GM23338 (cell line): ENCODE measurements around the gene ISG15. TPM values are rescaled to one million over a fixed set of nuclear protein-coding genes. Genes with fewer than 3 reads are reported as not detected.

Experiments used
- ATAC-seq: fragments of 200-7000 bp; cut with Tn5 transposase; 3 replicates; pipeline ENCODE4 v1.9.1; 2020
- DNase-seq: peaks from one replicate; pipeline ENCODE4 v3.0.0-alpha.2; 2015; ENCODE audit warnings: low spot score
- H2AFZ ChIP-seq: fragments of 200-600 bp; sonication (generic); 2 replicates; pipeline ENCODE4 v1.8.0; 2016; ENCODE audit warnings: antibody characterized with exemption, mild to moderate bottlenecking, moderate library complexity
- H3F3A ChIP-seq: fragments of 200-600 bp; sonication (generic); replicated peaks from 2 replicates; pipeline ENCODE4 v1.8.0; 2017; ENCODE audit warnings: antibody characterized with exemption, mixed run types, low read depth
- H3K27ac ChIP-seq: fragments of 200-600 bp; sonication (generic); 2 replicates; pipeline ENCODE4 v1.6.1; 2016; ENCODE audit warnings: low read depth
- H3K27me3 ChIP-seq: fragments of 200-600 bp; sonication (generic); 2 replicates; pipeline ENCODE4 v1.8.0; 2016; ENCODE audit warnings: mild to moderate bottlenecking, mixed run types, moderate library complexity; ENCODE audit not compliant: insufficient read depth
- H3K36me3 ChIP-seq: fragments of 200-600 bp; sonication (generic); 2 replicates; pipeline ENCODE4 v1.8.0; 2016; ENCODE audit warnings: mild to moderate bottlenecking; ENCODE audit not compliant: insufficient read depth
- H3K4me1 ChIP-seq: fragments of 200-600 bp; sonication (generic); 2 replicates; pipeline ENCODE4 v1.8.0; 2016; ENCODE audit warnings: mild to moderate bottlenecking, moderate library complexity; ENCODE audit not compliant: insufficient read depth
- H3K4me2 ChIP-seq: fragments of 200-600 bp; sonication (generic); 2 replicates; pipeline ENCODE4 v1.7.1; 2017; ENCODE audit warnings: mixed run types
- H3K4me3 ChIP-seq: fragments of 200-600 bp; sonication (generic); 2 replicates; pipeline ENCODE4 v1.6.1; 2016; ENCODE audit warnings: mixed run types
- H3K79me2 ChIP-seq: fragments of 200-600 bp; sonication (generic); replicated peaks from 2 replicates; pipeline ENCODE4 v1.8.0; 2017; ENCODE audit warnings: mild to moderate bottlenecking; ENCODE audit not compliant: insufficient read depth
- H3K9me2 ChIP-seq: fragments of 200-600 bp; sonication (generic); 2 replicates; pipeline ENCODE4 v1.8.0; 2017; ENCODE audit not compliant: insufficient read depth
- H4K20me1 ChIP-seq: fragments of 200-600 bp; sonication (generic); replicated peaks from 2 replicates; pipeline ENCODE4 v1.8.0; 2017; ENCODE audit warnings: mild to moderate bottlenecking; ENCODE audit not compliant: insufficient read depth
- H3K27ac Mint-ChIP-seq: 2 replicates; pipeline ENCODE4 v1.8.0; 2020; ENCODE audit warnings: inconsistent platforms, mild to moderate bottlenecking, moderate library complexity, mixed read lengths
- H3K27me3 Mint-ChIP-seq: 3 replicates; pipeline ENCODE4 v1.8.0; 2022; ENCODE audit warnings: low read depth, mild to moderate bottlenecking, moderate library complexity, mixed read lengths, inconsistent platforms; ENCODE audit not compliant: insufficient read depth, poor library complexity
- H3K36me3 Mint-ChIP-seq: 3 replicates; pipeline ENCODE4 v1.8.0; 2021; ENCODE audit warnings: low read depth, mild to moderate bottlenecking, inconsistent platforms, moderate library complexity, mixed read lengths
- H3K4me1 Mint-ChIP-seq: 3 replicates; pipeline ENCODE4 v1.8.0; 2020; ENCODE audit warnings: mild to moderate bottlenecking, inconsistent platforms, mixed read lengths
- H3K4me3 Mint-ChIP-seq: 3 replicates; pipeline ENCODE4 v1.8.0; 2021; ENCODE audit warnings: moderate library complexity, mild to moderate bottlenecking, inconsistent platforms, mixed read lengths
- H3K9me3 Mint-ChIP-seq: 3 replicates; pipeline ENCODE4 v1.8.0; 2020; ENCODE audit warnings: moderate library complexity, mild to moderate bottlenecking, inconsistent platforms, mixed read lengths
- CREB1 ChIP-seq: fragments of 250-450 bp; sonication (Bioruptor Pico); IDR thresholded peaks from 2 replicates; pipeline ENCODE4 v1.5.0; 2020; ENCODE audit warnings: low read depth, mild to moderate bottlenecking, moderate library complexity
- ETS1 ChIP-seq: IDR thresholded peaks from 2 replicates; pipeline ENCODE4 v1.6.1; 2016; ENCODE audit warnings: antibody characterized with exemption
- EZH2 ChIP-seq: fragments of 200-600 bp; sonication (generic); IDR thresholded peaks from one replicate; pipeline ENCODE4 v1.8.0; 2017; ENCODE audit warnings: antibody characterized with exemption, mild to moderate bottlenecking, low read depth; ENCODE audit not compliant: unreplicated experiment
- EZH2phosphoT487 ChIP-seq: fragments of 200-600 bp; sonication (generic); IDR thresholded peaks from one replicate; pipeline ENCODE4 v1.8.1; 2018; ENCODE audit warnings: antibody characterized with exemption; ENCODE audit not compliant: unreplicated experiment
- JUNB ChIP-seq: IDR thresholded peaks from one replicate; pipeline ENCODE4 v1.6.1; 2016; ENCODE audit warnings: antibody characterized with exemption; ENCODE audit not compliant: unreplicated experiment
- NANOG ChIP-seq: IDR thresholded peaks from 2 replicates; pipeline ENCODE4 v1.6.1; 2016; ENCODE audit warnings: antibody characterized with exemption, borderline replicate concordance
- REST ChIP-seq: IDR thresholded peaks from one replicate; pipeline ENCODE4 v1.6.1; 2018; ENCODE audit warnings: antibody characterized with exemption; ENCODE audit not compliant: unreplicated experiment
- STAT1 ChIP-seq: IDR thresholded peaks from one replicate; pipeline ENCODE4 v1.6.1; 2016; ENCODE audit warnings: antibody characterized with exemption; ENCODE audit not compliant: unreplicated experiment
- ZNF331 ChIP-seq: fragments of 250-450 bp; sonication (Bioruptor Pico); IDR thresholded peaks from 2 replicates; pipeline ENCODE4 v1.5.0; 2020; ENCODE audit warnings: low read depth, mild to moderate bottlenecking, moderate library complexity
- polyA plus RNA-seq: library from polyadenylated mRNA; unstranded; fragments of >200 nt; fragmentation: Nextera tagmentation; extraction: Ambion mirVana; gene quantifications from 2 replicates; pipeline ENCODE4 v1.2.1, GENCODE V29; 2016
- total RNA-seq: library from RNA; depleted of rRNA; stranded (reverse); fragments of >200 nt; shearing (Covaris generic); gene quantifications from 2 replicates; pipeline ENCODE4 v1.2.3, GENCODE V29; 2014

Gene ISG15
- total and polyA plus RNA-seq, 2 experiments from 2014 or later: 52.9 to 101 TPM

- no peak overlapping the region for H3K27ac Mint-ChIP-seq
- H3K36me3 Mint-ChIP-seq: peaks cover 5% of the 10 kb centered on the region
These were observed 33.1 kb upstream of the ISG15 start for GRCh38 chr1:980137-980571.

GRCh38 chr1:980602-981395, 32.5 kb upstream of the ISG15 start:
- Mint-ChIP-seq H3K36me3 (peaks cover 5% of the 10 kb centered on the region), H3K27ac (no peak overlapping the region)
- H3K27me3 ChIP-seq: peaks cover 21% of the 10 kb centered on the region
- no peak for TF ChIP-seq STAT1
- TF ChIP-seq EZH2: no peak
- no peak for TF ChIP-seq NANOG
- no peak for TF ChIP-seq ZNF331 (CRISPR knock-in tag)
- TF ChIP-seq REST: no peak
- TF ChIP-seq ETS1: no peak
- TF ChIP-seq CREB1: no peak
- TF ChIP-seq JUNB: no peak
- no peak for TF ChIP-seq EZH2phosphoT487

More at GRCh38 chr1:980137-980571, 33.1 kb upstream of the ISG15 start:
- Histone ChIP-seq H4K20me1 (no peaks in the 10 kb centered on the region), H2AFZ (no peak overlapping the region), H3K4me3 (no peak overlapping the region), H3K4me1 (no peaks in the 10 kb centered on the region; the same call in 1 of the 2 replicates), H3K27me3 (peaks cover 15% of the 10 kb centered on the region), H3K36me3 (no peaks in the 10 kb centered on the region), H3K4me2 (no peak overlapping the region), H3K79me2 (no peaks in the 10 kb centered on the region), H3F3A (no peaks in the 10 kb centered on the region), H3K9me2 (no peaks in the 10 kb centered on the region), H3K27ac (no peak overlapping the region)
- peaks cover 36% of the 10 kb centered on the region for H3K27me3 Mint-ChIP-seq
- peaks cover 4% of the 10 kb centered on the region for H3K4me1 Mint-ChIP-seq
- TF ChIP-seq ETS1: no peak
- ATAC-seq: no peak
- H3K4me3 Mint-ChIP-seq: no peak overlapping the region
- no peak for DNase-seq
- peaks cover 5% of the 10 kb centered on the region for H3K9me3 Mint-ChIP-seq

More at GRCh38 chr1:980602-981395, 32.5 kb upstream of the ISG15 start:
- no peak overlapping the region for H3K4me3 Mint-ChIP-seq
- Histone ChIP-seq H2AFZ (no peak overlapping the region), H3K4me2 (no peak overlapping the region), H3K36me3 (no peaks in the 10 kb centered on the region), H3K79me2 (no peaks in the 10 kb centered on the region), H3K4me3 (no peak overlapping the region), H3F3A (no peaks in the 10 kb centered on the region), H4K20me1 (no peaks in the 10 kb centered on the region), H3K9me2 (no peaks in the 10 kb centered on the region), H3K4me1 (no peaks in the 10 kb centered on the region; the same call in 1 of the 2 replicates), H3K27ac (no peak overlapping the region)
- H3K4me1 Mint-ChIP-seq: peaks cover 1% of the 10 kb centered on the region
- H3K9me3 Mint-ChIP-seq: peaks cover 5% of the 10 kb centered on the region
- no peak for ATAC-seq
- no peak for DNase-seq
- peaks cover 37% of the 10 kb centered on the region for H3K27me3 Mint-ChIP-seq
